WERI-Rb-1 (cell line): ENCODE measurements around the gene GALE.
A peak's percentile ranks its signal among the peaks of the same experiment; 100 is the strongest.
"Not testable (repeated sequence)": the region's sequence is repeated elsewhere in the genome, so short reads cannot be mapped to it uniquely, and the experiment has no call there.

ENCODE experiments used
- DNase-seq: peaks from one replicate; pipeline ENCODE4 v3.0.0-alpha.2; 2020
- H3K27ac ChIP-seq: fragments of 250-450 bp; sonication (Bioruptor Pico); 2 replicates; pipeline ENCODE4 v1.5.1; 2020; ENCODE audit warnings: mild to moderate bottlenecking, moderate library complexity
- H3K27me3 ChIP-seq: fragments of 250-450 bp; sonication (Bioruptor Pico); 2 replicates; pipeline ENCODE4 v1.5.1; 2021; ENCODE audit warnings: mild to moderate bottlenecking, low read depth, moderate library complexity; ENCODE audit not compliant: insufficient read depth, severe bottlenecking
- H3K36me3 ChIP-seq: fragments of 250-450 bp; sonication (Bioruptor Pico); 2 replicates; pipeline ENCODE4 v1.5.1; 2020; ENCODE audit warnings: mild to moderate bottlenecking, moderate library complexity
- H3K4me3 ChIP-seq: 2 replicates; pipeline ENCODE4 v1.5.1; 2011; ENCODE audit warnings: low read depth, mild to moderate bottlenecking, control low read depth, low read length
- H3K9me3 ChIP-seq: fragments of 250-450 bp; sonication (Bioruptor Pico); 2 replicates; pipeline ENCODE4 v1.5.1; 2021; ENCODE audit warnings: mild to moderate bottlenecking, moderate library complexity; ENCODE audit not compliant: severe bottlenecking
- TF ChIP-seq, protein P1 (sequence below): IDR thresholded peaks from 2 replicates; pipeline ENCODE4 v1.5.1; 2011; ENCODE audit warnings: low read depth, mild to moderate bottlenecking, control low read depth, inconsistent platforms, low read length

The GALE gene

DNA sequence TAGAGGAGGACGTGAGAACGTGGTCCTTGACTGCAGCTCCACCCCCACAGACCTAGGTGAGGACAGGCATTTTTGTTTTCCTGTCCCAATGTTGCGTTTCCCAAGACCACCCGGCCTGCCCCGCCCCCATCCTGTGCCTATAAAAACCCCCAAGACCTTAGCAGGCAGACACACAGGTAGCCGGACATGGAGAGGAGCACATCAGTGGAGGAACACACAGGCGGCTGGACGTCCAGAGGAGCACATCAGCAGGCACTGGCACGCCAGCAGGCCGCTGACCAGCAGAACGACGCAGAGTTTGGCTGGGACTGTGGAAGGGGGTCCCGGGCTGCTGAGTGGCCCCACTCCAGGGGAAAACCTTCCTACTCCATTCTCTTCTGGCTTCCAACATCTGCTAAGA, 37.4 kb upstream of the GALE start:
- Histone ChIP-seq H3K9me3 (no peaks in the 10 kb centered on the region), H3K27me3 (no peaks in the 10 kb centered on the region), H3K36me3 (no peaks in the 10 kb centered on the region), H3K4me3 (no peak overlapping the region), H3K27ac (no peak overlapping the region)
- TF ChIP-seq, protein P1, sequence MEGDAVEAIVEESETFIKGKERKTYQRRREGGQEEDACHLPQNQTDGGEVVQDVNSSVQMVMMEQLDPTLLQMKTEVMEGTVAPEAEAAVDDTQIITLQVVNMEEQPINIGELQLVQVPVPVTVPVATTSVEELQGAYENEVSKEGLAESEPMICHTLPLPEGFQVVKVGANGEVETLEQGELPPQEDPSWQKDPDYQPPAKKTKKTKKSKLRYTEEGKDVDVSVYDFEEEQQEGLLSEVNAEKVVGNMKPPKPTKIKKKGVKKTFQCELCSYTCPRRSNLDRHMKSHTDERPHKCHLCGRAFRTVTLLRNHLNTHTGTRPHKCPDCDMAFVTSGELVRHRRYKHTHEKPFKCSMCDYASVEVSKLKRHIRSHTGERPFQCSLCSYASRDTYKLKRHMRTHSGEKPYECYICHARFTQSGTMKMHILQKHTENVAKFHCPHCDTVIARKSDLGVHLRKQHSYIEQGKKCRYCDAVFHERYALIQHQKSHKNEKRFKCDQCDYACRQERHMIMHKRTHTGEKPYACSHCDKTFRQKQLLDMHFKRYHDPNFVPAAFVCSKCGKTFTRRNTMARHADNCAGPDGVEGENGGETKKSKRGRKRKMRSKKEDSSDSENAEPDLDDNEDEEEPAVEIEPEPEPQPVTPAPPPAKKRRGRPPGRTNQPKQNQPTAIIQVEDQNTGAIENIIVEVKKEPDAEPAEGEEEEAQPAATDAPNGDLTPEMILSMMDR = no peak
- no peak for DNase-seq

DNA sequence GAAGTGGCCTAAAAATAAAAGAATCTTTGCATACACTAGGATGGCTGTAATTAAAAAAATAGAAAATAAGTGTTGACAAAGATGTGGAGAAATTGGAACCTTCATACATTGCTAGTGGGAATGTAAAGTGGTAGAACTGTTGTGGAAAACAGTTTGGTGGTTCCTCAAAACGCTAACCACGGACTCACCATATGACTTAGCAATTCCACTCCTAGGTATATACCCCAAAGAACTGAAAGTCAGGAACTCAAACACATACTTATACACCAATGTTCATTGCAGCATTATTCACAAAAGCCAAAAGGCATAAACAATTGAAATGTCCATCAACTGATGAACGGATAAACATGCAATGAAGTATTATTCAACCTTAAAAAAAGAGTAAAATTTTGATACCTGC, 35.5 kb upstream of the GALE start:
- no peak for DNase-seq
- Histone ChIP-seq H3K27ac (no peak overlapping the region), H3K36me3 (no peaks in the 10 kb centered on the region), H3K27me3 (no peaks in the 10 kb centered on the region), H3K9me3 (no peaks in the 10 kb centered on the region), H3K4me3 (no peak overlapping the region)
- TF ChIP-seq, protein P1 = no peak

DNA sequence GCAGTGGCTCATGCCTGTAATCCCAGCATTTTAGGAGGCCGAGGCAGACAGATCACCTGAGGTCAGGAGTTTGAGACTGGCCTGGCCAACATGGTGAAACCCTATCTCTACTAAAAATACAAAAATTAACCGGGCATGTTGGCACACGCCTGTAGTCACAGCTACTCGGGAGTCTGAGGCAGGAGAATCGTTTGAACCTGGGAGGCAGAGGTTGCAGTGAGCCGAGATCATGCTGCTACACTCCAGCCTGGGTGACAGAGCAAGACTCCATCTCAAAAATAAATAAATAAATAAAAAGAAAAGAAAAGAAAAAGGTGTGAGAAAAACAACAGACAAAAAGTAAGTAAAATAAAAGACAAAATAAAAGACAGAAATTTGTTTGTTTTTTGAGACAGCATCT, 33.6 kb upstream of the GALE start:
- not testable (repeated sequence) for H3K27ac ChIP-seq, H3K36me3 ChIP-seq, H3K4me3 ChIP-seq, H3K9me3 ChIP-seq, H3K27me3 ChIP-seq
- DNase-seq = peak; percentile 15

DNA sequence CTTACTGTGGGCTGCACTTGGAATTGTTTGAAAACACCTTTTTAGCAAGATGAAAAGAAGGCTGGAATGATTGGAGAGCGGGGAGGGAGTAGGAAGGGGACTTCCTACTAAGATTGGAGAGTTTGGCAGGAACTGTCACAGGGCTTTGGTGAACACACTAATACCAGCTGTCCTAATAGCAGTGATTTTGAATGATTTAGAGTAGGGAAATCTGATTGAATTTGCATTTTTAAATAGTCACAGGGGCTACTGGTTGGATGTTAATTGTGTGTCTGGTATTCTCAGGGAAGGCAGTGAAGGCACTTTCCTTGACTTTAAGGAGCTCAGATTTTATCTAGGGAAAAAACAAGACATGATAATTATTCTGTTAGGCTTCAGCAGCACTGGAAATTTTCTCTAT, 27.2 kb upstream of the GALE start:
- Histone ChIP-seq H3K9me3 (no peaks in the 10 kb centered on the region), H3K4me3 (no peak overlapping the region), H3K27ac (no peak overlapping the region), H3K36me3 (no peaks in the 10 kb centered on the region; the same call in 1 of the 2 replicates), H3K27me3 (no peaks in the 10 kb centered on the region)
- DNase-seq = no peak
- TF ChIP-seq, protein P1 = no peak

DNA sequence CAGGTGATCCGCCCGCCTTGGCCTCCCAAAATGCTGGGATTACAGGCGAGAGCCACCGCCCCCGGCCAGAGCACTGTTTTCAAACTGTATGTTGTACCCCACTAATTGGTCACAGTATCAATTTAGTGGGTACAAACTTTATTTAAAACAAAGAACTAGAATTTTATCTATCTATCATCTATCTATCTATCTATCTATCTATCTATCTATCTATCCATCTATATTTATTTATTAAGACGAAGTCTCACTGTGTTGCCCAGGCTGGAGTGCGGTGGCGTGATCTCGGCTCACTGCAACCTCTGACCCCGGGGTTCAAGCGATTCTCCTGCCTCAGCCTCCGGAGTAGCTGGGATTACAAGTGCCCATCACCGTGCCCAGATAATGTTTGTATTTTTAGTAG, 26.0 kb upstream of the GALE start:
- not testable (repeated sequence) for H3K36me3 ChIP-seq, H3K27me3 ChIP-seq, H3K9me3 ChIP-seq, DNase-seq, H3K4me3 ChIP-seq, H3K27ac ChIP-seq

DNA sequence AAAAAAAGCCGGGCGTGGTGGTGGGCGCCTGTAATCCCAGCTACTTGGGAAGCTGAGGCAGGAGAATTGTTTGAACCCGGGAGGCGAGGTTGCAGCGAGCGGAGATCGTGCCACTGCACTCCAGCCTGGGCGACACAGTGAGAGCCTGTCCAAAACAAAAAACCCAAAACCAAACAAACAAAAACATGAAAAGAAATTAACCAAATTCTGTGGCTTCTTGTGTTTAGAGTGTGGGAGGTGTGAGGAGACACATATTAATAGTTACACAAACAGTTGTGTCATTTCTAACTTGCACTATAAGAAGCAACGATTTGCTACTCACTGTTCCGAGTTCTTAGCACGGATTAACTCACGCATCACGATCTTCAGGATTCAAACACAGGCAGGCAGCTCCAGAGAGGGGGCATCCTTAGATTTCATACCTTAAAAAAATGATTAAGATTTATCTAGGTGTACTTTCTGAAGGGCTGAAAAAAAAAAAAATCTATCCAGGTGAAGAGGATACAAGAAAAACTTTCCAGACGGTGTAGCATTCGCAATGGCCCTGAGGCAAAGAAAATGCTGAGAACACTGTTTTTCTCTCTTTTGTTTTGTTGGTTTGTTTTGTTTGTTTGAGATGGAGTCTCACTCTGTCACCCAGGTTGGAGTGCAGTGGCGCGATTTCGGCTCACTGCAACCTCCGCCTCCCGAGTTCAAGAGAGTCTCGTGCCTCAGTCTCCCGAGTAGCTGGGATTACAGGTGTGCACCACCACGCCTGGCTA, 25.4 kb upstream of the GALE start:
- Histone ChIP-seq H3K36me3 (no peaks in the 10 kb centered on the region; the same call in 1 of the 2 replicates), H3K27ac (peak overlapping the region; percentile 90), H3K4me3 (peak overlapping the region; percentile 98), H3K9me3 (no peaks in the 10 kb centered on the region), H3K27me3 (no peaks in the 10 kb centered on the region)
- TF ChIP-seq, protein P1 = no peak
- no peak for DNase-seq

DNA sequence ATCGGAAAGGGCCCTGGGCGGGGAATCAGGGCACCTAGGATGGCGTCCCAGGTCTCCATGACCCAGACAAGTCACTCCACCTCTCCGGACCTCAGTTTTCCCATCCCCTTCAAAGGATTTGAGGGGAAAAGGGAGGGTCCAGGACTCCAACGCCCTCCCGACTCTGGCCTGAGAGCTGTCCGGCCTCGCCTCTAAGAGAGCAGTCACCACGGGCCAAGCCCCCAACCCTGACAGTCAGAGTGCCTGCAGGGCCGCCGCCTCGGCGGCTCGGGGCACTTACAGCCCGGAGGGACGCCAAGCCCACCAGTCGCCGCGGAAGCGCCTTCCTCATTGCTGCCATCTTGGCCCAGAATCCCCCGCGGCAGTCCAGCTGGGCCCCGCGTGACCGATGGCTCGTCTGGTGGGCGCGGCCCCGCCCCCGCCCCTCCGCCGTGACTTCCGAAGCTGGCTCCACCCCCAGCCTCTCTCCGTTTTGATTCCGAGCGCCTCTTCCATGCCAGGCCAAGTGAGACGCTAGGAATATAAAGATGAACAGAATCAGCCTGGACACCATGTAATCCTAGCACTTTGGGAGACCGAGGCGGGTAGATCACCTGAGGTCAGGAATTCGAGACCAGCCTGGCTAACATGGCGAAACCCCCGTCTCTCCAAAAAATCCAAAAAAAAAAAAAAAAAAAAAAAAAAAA, 24.7 kb upstream of the GALE start, which contains the start of gene HMGCL:
Gene HMGCL, minus strand, starts transcription at position 354 of the 686 bp plus-strand sequence. Its CDS starts 14 bp downstream, at position 340.
- Histone ChIP-seq H3K27me3 (no peaks in the 10 kb centered on the region), H3K36me3 (no peaks in the 10 kb centered on the region; the same call in 1 of the 2 replicates), H3K9me3 (no peaks in the 10 kb centered on the region), H3K27ac (peak within 1 kb of the TSS; percentile 90), H3K4me3 (peak within 1 kb of the TSS; percentile 98)
- peak; percentile 91 for DNase-seq
- TF ChIP-seq, protein P1 = no peak
